ENCODE measurements around the gene DISP2.

DISP2 gene, protein sequence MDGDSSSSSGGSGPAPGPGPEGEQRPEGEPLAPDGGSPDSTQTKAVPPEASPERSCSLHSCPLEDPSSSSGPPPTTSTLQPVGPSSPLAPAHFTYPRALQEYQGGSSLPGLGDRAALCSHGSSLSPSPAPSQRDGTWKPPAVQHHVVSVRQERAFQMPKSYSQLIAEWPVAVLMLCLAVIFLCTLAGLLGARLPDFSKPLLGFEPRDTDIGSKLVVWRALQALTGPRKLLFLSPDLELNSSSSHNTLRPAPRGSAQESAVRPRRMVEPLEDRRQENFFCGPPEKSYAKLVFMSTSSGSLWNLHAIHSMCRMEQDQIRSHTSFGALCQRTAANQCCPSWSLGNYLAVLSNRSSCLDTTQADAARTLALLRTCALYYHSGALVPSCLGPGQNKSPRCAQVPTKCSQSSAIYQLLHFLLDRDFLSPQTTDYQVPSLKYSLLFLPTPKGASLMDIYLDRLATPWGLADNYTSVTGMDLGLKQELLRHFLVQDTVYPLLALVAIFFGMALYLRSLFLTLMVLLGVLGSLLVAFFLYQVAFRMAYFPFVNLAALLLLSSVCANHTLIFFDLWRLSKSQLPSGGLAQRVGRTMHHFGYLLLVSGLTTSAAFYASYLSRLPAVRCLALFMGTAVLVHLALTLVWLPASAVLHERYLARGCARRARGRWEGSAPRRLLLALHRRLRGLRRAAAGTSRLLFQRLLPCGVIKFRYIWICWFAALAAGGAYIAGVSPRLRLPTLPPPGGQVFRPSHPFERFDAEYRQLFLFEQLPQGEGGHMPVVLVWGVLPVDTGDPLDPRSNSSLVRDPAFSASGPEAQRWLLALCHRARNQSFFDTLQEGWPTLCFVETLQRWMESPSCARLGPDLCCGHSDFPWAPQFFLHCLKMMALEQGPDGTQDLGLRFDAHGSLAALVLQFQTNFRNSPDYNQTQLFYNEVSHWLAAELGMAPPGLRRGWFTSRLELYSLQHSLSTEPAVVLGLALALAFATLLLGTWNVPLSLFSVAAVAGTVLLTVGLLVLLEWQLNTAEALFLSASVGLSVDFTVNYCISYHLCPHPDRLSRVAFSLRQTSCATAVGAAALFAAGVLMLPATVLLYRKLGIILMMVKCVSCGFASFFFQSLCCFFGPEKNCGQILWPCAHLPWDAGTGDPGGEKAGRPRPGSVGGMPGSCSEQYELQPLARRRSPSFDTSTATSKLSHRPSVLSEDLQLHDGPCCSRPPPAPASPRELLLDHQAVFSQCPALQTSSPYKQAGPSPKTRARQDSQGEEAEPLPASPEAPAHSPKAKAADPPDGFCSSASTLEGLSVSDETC (N-terminal part only)

DNA sequence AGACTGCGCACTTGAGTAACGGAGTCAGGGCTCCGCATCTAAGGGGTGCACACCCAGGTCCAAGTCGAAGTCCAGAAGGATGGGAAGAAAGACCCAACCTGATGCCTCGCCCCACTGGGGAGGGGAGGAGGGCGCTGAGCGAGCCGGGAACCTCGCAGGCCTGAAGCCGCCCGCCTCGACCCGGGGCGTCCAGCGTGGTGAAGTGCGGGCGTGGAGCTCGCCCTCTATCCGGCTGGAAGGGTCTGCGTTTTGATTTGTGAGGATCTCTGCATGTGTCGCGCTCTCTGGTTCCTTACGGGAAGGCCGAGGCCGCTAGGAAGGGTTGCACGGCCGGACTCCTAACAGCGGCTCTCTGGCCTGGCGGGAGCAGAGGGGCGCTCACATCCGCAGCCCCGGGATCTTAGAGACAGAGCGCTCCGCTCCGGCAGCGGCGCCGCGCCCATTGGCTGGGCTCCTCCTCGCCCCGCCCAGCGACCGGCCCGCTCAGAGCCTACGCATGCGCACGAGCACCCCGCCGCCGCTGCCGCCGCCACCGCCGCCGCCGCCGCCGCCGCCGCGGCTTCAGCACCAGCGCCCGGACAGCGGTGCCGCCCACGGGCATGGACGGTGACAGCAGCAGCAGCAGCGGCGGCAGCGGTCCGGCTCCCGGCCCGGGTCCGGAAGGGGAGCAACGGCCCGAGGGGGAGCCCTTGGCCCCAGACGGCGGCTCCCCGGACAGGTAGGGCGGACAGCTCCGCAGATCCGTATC, at the start of gene DISP2:
TSS of gene DISP2 (plus strand) at position 497 of the 748 bp plus-strand sequence. CDS start at position 600, 103 bp downstream.
- peak; percentile 62 for DNase-seq (ENCODE audit: low read depth)

DNA sequence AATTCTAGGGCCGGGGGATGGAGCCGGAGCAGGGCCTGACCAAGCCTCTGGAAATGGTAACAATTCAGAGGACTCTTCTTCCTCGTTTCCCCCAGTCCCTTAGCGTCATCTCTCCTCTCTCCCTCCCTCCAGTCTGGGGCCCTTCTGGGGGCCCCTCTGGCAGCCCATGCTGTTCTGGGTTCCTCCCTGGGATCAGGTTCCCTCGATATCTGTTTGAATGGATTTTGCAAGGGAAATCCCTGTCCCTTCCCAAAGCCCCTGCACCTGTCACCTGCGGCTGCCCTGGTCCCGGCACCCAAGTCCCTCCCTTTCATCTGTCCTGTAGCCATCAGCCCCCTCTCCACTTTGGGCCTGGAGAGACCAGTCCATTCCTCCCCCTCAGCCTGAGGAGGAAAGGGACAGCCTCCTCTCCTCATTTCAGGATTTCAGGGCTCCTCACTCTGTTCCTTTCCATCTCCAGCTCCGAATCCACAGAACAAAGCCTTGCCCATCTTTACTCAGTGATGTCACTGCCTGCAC, 48.6 kb upstream of the DISP2 start:
- no peak for DNase-seq (ENCODE audit: low read depth)

DNA sequence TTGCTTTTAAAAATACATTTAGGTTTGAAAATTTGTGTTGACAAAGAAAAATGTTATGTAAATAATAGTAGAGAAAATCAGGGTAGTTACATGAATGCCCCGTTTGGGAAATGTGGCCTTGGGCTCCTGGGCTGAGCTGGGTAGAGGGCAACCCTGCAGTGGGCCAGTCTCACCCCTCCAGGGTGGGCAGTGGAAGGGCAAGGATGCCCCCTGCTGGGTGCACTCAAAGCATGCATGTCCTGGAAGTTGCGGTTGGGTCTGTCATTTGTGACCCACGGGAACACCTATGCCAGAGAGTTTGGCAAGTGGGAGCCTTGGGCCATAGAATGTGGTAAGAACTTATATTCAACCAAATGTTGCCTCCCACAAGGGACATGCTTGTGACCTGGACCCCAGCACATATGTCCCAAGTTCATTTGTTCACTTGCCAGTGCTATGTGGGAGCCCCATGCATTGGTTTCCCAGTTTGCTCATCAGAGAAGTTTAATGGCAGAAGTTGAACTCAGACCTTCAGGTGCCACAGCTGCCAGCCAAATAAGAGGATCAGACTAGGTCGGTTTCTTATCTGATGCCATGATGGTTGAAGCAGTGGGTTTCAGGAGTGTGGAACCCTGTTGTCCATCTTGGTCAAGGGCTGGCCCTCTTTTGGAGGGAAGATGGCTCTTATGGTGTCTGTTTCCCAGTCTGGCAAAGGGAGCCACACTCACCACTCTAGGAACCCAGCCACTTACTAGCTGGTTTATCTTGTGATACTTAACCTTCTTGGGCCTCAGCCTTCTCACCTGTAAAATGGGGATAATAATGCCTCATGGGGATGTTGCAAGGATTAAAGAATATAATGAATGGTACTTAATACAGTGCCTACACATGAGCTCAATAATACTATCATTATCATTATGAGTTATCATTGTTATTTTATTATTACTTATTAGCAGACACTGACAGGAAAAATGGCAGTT, 47.7 kb upstream of the DISP2 start:
- DNase-seq (ENCODE audit: low read depth) = no peak

DNA sequence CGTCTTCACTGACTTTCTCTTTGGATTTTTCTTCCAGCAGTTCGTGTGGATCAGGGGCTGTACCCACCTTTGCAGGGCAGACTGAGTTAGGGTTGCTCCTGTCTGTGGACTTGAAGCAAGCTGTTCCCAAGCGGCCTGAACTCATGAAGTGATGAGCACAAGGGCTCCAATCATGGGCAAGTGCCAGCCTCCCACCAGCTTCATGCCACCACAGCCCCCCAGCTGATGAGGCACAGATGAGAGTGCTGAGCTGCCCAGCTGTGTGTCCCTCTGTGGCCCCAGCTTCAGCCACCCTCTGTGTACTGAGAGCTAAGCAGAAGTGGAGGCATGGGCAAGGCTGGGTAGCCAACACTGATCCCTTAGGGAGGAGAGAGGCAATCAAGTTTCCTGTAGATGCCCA, 47.0 kb upstream of the DISP2 start:
- no peak for DNase-seq (ENCODE audit: low read depth)

DNA sequence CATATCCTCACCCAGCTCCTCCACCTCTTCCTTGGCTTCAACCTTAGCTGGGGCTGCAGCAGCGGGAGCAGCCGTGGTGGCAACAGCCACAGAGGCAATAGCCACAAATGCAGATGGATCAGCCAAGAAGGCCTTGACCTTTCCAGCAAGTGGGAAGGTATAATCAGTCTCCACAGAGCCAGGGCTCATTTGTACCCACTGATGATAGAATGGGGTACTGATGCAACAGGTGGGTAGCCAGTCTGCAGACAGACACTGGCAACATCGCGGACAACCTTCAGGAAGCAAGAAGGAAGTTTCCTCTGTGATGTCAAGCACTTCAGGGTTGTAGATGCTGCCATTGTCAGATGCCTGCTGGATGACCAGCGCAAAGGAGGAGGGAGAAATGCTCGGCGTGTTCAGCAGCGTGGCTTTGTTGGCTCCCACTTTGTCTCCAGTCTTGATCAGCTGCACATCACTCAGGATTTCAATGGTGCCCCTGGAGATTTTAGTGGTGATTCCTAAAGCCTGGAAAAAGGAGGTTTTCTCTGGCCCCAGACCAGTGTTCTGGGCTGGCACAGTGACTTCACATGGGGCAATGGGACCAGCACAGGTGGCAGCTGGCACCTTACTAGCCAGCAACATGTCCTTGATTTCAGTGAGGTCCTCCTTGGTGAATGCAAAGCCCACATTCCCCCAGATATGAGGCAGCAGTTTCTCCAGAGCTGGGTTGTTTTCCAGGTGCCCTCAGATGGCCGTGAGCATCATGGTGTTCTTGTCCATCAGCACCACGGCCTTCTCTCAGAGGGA, 45.5 kb upstream of the DISP2 start:
- DNase-seq (ENCODE audit: low read depth) = no peak

DNA sequence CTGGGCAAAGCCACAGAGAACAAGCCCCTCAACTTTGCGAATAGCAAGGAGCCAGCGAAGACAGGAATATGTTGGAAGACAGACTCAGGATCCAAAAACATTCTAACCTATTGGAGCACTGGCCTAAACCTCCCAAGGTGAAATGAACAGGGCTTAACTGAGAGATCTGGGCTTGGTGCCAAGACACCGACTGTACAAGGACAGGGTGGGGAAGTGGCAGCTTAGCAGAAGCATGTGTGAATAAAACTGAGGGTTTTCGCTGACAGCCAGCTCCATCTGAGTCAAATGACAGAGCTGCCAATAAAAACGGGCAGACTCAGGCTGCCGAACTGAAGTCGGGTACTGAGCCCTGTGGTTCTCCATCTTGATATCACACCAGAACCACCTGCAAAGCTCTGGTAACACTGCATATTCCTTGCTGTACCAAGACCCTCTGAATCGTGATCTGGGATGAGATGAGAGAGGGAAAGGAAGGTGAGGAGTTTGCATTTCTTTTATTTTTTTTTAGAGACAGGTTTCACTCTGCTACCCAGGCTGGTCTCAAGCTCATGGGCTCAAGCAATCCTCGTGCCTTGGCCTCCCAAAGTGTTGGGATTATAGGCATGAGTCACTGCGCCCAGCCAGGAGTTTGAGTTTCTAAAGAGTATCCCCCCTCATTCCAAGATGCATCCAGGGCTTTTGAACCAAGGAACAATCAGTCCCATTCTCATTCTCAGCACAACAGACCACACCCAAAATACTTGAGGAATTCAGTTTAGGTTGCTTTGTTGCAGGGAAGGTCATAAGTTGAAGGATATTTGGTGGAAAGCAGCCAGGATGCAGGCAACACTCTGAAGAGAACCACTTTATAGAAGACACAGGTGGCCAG, 44.3 kb upstream of the DISP2 start:
- no peak for DNase-seq (ENCODE audit: low read depth)

DNA sequence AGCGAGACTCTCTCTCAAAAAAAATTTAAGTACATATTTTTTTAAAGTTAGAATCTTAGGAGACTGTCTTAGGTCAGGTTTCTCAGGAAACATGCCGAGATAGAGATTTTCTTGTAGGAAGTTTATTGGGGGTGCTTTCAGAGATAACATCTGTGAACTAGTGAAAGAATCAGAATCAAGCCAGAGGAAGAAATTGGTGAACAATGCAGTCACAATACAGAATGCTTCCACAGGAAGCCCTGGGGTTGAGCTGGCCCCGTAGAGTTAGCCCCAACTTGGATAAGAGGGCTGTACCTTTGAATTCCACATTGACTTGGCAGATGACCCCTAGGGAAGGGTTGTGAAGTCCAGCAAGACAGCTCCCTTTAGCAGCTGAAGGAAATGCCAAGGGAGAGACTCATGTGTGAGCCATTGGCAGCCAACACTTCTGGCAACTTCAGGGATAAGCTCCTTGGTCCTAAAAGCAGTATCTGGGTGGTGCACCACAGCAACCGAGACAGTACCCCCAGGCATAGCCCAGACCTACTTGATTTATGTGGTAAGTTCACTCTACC, 43.2 kb upstream of the DISP2 start:
- no peak for DNase-seq (ENCODE audit: low read depth)

DNA sequence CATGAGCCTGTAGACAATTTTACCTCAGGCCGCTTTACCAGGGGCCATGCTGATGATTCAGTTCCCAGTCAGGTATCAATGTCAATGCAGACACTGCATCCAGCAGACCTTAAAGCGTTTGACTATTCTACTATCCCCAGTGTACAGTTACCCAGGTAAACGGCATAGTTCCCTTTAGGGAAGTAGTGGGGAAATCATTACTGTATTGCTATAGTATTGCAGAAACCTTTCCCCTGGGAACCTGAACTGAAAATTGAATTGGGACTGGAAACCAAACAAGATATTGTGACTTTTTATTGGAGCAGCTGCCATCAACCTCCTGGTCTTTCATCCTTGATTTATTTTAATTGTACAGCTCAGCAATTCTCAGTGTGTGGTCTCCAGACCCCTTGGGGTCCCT, 41.1 kb upstream of the DISP2 start:
- DNase-seq (ENCODE audit: low read depth) = no peak

DNA sequence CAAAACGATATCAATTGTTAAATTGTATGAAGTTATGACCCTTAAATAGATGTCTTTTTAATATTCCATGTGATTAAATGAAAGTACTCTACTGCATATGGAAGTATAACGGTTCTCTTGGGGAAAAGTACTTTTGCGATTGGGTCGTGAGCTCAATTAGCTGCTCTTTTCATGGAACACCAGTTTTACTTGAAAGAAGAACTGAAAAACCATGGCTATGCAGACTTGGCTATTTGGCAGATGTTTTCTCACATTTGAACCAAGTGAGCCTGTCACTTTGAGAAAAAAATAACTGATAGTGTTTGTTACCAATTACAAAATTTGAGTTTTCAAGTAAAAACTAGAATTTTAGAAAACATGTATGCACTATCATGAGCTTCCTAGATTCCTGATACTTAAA, 40.4 kb upstream of the DISP2 start:
- no peak for DNase-seq (ENCODE audit: low read depth)

DNA sequence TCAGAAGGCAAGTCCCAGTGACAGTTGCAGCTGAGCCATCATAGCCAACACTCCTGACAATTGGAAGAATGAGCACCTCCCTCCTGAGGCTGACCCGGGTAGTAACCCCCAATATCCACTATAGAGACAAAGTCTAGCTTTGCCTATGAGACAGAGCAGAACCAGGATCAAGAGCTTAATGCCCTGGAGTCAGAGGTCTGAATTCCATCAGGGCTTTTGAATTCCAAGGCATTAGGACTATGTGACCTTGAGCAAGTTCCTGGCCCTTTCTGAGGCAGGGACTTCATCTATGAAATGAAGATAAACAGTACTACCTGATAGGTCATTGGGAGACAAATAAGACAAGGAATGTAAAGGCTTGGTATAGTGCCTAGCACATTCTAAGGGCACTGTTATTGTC, 37.6 kb upstream of the DISP2 start:
- DNase-seq (ENCODE audit: low read depth) = no peak

DNA sequence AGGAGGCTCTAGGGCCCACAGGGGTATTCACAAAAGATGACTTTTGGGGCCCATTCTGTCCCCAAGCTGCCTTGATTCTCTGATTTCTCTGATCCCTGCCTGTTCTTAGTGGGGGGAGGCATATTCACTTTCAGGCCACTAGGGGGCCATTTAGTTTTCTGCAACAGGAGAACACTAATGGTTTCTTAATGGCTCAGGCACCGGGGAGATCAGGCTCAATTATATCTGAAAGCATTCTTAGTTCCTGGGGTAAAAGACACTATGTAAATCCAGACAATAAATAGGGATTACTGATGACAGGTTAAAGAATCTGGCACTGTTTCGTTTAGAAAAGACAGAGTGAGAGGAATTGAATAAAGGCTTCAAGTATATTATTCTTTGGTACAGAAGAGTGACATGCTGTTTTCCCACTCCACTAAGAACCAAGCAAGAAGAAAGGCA, 37.1 kb upstream of the DISP2 start:
- peak; percentile 73 for DNase-seq (ENCODE audit: low read depth)

DNA sequence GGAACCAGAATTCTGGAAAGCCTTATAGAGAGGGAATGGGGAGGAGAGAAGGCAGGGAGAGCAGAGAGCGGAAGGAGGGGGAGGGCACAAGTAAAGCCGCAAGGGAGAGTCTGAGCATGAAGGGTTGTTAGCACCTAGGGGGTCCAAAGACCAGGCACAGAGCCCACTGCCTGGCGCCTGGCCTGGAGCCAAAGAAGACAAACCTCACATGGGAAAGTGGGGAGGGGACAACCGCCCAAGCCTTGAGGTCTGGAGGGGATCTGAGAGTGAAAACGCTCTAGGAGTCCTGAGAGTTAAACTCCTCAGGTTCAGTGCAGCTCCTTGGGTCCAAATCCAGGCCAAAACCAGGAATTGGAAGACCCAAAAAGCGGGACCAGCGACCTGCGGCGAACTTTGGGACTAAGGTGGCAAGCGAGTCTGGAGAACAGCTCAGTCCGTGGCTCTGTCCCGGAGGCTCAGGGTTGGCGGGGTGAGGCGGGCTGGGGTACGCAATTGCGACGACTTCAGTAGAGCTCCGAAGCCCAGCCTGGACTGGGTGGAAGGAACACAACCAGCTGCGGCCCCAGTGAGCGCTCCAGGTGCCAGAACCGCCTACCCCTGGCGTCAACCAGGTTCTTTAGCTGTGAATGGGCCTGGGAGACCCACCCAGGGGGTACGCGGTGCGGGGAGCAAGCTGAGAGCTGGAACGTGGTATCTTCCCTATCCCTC, 35.3 kb upstream of the DISP2 start:
- no peak for DNase-seq (ENCODE audit: low read depth)

DNA sequence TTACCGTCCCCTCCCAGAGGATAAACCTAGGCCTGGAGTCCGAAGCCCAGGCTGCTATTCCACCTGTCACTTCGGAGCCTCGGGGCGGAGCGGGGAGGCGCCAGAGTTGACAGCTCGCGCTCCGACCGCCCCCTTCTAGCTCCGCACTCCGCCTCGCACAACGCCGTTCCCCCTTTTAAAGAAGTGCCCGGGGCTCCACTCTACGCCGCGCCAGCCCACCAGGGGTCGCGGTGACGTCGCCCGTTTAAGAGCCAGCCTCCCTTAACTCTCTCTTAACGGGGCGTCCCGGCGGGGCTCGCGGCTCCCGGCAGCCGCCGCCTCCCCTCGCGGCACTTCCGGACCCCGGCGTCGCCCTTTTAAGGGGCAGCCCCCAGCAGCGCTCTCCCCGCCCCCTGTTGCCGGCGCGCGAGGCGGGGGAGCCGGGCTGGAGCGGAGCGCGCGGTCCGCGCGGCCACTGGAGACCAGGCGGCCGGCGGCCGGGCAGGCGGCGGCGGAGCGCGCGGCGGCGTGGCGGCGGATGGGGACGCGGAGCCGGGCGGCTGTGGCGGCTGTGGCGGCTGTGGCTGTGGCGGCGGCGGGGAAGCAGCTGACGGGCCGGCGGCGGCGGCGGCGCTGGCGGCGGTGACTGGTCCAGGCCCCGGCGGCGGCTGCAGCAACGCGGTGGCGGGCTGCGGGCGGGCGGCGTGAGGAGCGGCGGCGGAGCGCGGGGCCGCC, 34.6 kb upstream of the DISP2 start, which contains the start of gene INAFM2:
TSS of gene INAFM2 (plus strand) at position 454 of the 714 bp plus-strand sequence. CDS start 364 bp downstream, outside the sequence.
- peak; percentile 93 for DNase-seq (ENCODE audit: low read depth)

DNA sequence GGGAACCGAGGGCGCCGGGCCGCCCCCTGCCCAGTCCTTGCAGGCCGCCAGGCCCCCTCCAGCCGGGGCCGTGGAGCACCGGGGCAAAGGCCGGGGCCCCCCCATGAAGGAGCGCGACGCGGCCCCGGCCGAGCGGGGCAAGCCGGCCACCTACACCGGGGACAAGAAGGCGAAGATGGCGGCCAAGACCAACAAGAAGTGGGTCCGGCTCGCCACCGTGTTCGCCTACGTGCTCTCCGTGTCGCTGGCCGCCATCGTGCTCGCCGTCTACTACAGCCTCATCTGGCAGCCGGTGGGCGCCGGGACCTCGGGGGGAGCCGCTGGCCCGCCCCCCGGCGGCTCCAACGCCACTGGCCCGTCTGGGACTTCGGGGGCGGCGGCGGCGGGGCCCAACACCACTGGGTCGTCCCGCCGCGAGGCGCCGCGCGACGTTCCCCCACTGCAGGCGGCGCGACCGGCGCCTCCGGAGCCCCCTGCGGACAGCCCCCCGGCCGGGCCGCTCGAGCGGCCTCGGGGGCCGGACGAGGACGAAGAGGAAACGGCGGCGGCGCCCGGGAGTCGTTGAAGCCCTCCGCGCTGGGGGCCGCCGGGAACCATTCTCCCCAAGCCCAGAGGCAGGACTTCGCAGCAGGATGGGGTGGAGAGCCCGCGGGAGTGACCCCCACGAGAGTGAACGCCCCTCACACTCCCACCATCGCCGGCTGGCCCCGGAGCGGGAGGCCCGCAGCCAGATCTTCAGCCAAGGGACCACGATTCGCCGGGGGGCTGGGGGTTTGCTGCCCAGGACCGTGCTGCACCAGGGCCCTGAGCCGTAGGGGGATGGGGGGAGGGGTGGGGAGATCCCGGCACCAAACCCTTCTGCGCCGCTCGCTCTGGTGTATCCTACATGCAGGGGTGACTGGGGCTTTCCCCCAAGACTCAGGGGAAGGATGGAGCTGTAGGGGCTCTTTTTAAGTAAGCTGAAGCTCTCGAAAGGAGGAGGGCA, 33.8 kb upstream of the DISP2 start:
- DNase-seq (ENCODE audit: low read depth) = no peak

DNA sequence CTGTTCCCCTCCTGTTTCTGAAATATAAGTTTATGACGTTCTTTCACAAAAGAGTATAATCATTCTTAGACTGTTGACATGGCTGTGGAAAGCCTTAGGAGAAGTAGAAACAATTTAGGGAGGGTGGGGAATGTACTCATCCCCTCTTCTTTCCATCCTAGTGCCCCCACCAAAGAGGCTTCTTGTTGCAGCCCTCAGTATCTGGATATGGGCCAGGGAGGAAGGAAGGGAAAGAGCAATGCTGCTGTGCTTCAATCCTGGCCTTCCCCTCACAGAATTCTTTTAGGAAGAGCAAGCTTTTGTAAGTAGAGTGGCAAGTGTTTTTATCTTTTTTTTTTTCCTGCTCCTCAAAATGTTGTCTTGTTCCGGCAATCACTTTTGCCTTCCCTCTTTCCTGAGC, 32.8 kb upstream of the DISP2 start:
- DNase-seq (ENCODE audit: low read depth) = no peak
